ENCODE results near the gene CNTLN.
"Not testable (repeated sequence)": the region's sequence is repeated elsewhere in the genome, so short reads cannot be mapped to it uniquely, and the experiment has no call there.

CNTLN gene

GRCh38 chr9:17422994-17423680, 288.3 kb downstream of the CNTLN start:
- no peak for DNase-seq

DNA sequence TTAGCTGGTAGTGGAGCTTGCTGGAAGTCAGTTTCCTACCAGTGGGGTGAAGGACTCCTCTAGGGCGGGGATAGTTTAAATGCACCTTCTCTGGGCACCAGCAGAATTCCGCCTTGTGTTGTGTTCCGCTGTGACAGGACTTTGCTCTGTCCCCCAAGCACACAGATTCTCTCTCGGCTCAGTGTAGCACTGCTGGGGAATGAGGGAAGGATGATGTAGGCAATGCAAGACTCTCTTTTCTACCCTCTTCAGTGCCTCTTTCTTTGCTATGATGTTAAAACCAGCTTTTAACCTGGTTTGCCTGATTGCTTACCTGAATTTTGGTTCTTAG, 288.8 kb downstream of the CNTLN start:
- no peak for DNase-seq

DNA sequence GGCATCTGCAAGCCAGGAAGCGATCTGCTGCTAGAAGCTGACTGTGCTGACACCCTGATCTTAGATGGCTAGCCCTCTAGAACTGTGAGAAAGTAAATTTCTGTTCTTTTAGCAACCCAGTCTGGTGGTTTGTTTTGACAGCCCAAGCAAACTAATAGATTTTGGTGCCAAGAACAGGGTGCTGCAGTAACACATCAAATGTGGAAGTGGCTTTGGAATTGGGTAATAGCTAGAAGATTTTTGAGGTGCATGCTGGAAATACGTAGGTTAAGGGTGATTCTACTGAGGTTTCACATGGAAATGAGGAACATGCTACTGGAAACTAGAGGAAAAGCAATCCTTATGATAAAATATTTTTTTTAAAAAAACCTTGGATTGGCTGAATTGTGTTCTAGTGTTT, 290.5 kb downstream of the CNTLN start:
- no peak for DNase-seq

DNA sequence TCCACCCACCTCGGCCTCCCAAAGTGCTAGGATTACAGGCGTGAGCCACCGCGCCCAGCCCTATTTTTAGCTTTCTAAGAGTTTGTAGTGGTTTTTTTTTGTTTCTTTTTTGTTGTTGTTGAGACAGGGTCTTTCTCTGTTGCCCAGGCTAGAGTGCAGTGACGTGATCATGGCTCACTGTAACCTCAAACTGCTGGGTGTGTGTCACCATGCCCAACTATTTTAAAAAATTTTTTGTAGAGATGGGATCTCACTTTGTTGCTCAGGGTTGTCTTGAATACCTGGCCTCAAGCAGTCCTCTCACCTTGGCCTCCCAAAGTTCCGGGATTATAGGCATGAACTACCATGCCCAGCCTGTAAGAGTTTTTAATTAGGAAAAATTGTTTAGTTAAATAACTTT, 298.7 kb downstream of the CNTLN start:
- no peak for DNase-seq

DNA sequence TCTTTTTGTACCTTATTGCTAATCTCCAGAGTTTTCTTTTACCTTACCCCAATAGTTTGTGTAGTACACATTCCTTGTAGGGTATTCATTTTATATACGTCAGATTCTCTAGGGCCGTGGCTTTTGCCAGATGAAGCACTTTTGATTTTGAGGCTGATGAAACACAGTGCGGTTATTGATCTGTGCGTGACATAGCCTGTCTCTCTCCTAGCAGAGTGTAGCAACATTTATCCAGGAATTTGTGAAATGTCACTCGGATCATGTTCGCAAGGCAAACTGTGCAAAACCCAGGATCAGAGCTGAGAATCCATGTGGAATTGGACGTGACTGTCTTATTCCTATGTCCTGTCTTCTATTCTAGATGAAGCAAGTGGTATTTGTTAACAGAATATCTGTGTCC, 302.0 kb downstream of the CNTLN start:
- no peak for DNase-seq

DNA sequence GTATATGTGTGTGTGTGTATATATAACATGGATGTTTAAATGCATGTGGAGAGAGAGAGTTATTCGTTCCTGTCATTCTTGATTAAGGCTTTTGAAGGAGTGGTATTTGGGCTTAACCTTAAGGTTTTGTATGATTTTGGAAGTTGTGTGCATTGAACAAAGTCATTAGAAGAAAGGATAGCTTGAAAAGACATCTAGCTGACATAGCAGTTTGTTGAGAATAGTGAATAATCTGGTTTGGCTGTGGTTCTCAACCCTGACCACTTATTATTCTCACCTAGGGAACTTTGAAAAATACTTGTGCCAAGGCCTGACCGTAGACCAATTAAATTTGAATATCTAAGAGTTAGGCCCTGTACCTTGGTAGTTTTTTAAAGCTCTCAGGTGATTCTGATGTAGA, 303.0 kb downstream of the CNTLN start:
- DNase-seq, result no peak

- DNase-seq, result not testable (repeated sequence)
These were observed 310.3 kb downstream of the CNTLN start for GRCh38 chr9:17445126-17445525.

GRCh38 chr9:17453751-17454150, 318.9 kb downstream of the CNTLN start:
- DNase-seq, result no peak

GRCh38 chr9:17462869-17463464, 328.1 kb downstream of the CNTLN start:
- peak; percentile 47 for DNase-seq

- no peak for DNase-seq
These were observed 335.4 kb downstream of the CNTLN start for GRCh38 chr9:17470036-17470813.

GRCh38 chr9:17472126-17472525, 337.3 kb downstream of the CNTLN start:
- no peak for DNase-seq

DNA sequence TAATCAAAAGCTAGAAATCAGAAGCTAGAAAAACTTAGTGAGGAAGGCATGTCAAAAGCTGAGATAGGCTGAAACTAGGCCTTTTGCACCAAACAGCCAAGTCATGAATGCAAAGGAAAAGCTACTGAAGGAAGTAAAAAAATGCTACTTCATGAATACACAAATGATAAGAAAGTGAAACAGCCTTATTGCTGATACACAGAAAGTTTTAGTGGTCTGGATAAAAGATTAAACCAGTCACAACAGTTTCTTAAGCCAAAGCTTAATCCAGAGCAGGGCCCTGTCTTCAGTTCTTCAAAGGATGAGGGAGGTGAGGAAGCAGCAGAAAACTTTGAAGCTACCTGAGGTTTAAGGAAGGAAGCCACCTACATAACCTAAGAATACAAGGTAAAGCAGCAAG, 341.6 kb downstream of the CNTLN start:
- DNase-seq, result no peak

- no peak for DNase-seq
These were observed 343.0 kb downstream of the CNTLN start for GRCh38 chr9:17477816-17478215.

GRCh38 chr9:17480966-17481365, 346.1 kb downstream of the CNTLN start:
- DNase-seq, result no peak

DNA sequence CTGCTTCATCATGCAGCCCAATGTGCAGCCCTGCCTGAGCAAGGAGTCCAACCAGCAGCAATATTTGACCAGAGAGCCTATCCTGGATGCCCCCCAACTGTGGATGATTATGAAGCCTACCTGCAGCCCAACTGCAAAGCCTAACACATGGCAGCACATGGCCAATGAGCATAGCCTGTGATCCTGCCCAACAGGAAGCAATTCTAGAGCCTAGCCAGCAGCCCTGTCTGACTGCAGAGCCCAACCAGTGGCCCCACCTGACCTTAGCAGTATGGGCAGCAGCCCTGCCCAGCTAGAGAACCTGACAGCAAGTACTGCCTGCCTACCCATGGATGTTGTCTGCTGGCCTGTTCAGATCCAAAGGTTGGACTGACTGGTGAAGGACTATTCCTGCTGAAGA, 346.7 kb downstream of the CNTLN start:
- no peak for DNase-seq

- no peak for DNase-seq
These were observed 350.1 kb downstream of the CNTLN start for GRCh38 chr9:17484906-17485305.

DNA sequence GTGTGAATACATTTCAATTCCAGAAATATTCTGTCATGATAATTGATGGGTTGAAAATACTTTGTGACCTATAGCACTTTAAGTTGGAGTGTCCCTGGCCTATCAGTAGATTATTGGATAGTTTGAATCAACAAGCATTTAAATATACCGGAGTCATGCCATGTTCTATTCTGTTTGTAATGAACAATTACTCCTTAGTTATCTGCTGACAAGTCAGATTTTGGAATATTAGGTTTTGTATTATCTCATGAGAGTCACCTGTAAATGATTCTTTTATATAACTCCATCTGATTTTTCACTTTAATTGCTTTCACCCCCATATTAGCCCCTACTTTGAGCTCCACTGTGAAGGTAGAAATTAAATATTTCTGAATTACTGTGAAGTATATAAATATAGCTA, 351.6 kb downstream of the CNTLN start:
- no peak for DNase-seq

DNA sequence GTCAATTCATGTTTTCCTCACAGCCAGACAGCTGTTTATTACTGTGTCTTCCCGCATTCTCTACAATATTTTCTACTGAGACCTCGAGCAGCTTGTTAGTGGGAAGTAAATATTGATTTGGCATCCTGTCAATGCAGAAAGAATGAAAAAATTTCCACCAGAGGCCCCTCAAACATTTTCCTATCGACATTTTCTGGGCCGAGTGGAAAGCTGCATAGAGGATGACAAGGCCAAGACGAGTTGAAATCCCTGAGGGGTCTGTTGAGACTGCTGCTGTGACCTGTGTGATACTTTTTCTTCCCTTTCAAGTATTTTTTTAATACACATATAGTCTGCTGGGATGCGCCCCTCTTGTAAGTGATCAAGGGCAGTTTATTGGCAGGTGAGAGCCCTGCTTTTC, 352.6 kb downstream of the CNTLN start:
- DNase-seq, result no peak

- no peak for DNase-seq
These were observed 353.8 kb downstream of the CNTLN start for GRCh38 chr9:17488662-17489061.

GRCh38 chr9:17490110-17490509, 355.3 kb downstream of the CNTLN start:
- no peak for DNase-seq

- DNase-seq, result no peak
These were observed 356.9 kb downstream of the CNTLN start for GRCh38 chr9:17491780-17492179.

- DNase-seq, result no peak
These were observed 368.4 kb downstream of the CNTLN start for GRCh38 chr9:17503196-17503595.

GRCh38 chr9:17509151-17509550, 374.3 kb downstream of the CNTLN start:
- DNase-seq, result no peak

GRCh38 chr9:17509701-17510100, 374.9 kb downstream of the CNTLN start:
- DNase-seq, result no peak
